Central memory CD4-positive, alpha-beta T cell (primary cell): ENCODE results near the gene AVPR2.

Source experiments
- DNase-seq: peaks from one replicate; pipeline ENCODE4 v3.0.0; 2022

Gene AVPR2

GRCh38 chrX:153934148-153934761 is 29.8 kb downstream of the AVPR2 start:
- DNase-seq = no peak

DNA sequence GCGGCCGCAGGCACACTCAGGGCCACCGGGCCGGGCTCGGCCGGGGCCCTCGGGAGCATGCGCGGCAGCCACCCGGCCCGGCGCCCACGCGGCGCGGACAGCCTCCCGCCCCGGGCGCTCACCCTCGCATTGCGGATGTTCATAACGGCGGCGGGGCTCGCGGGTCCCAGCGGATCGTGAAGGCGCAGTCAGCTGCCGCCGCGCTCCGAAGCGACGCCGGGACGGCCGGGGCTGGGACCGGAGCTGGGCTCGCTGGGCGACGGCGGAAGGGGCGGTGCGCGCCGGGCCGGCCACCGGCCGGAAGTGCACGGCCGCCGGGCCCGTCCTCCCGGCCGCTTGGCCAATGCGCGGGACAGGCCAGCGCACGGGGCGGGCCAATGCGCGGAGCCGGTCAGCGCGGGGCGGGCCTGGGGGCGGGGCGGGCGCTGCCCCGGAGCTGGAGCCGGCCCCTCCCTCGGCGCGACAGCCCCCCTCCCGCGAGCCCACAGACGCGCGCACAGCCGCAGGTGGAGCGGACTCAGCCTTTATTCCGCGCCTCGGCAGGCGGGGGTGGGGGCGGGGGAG is 30.4 kb downstream of the AVPR2 start, which contains the start of gene NAA10:
NAA10 (minus strand) TSS at position 276 of the 564 bp plus-strand sequence; CDS start at position 143, 133 bp downstream.
- peak; percentile 35 for DNase-seq

- DNase-seq = no peak
These were observed 30.9 kb downstream of the AVPR2 start for GRCh38 chrX:153935326-153935851.

DNA sequence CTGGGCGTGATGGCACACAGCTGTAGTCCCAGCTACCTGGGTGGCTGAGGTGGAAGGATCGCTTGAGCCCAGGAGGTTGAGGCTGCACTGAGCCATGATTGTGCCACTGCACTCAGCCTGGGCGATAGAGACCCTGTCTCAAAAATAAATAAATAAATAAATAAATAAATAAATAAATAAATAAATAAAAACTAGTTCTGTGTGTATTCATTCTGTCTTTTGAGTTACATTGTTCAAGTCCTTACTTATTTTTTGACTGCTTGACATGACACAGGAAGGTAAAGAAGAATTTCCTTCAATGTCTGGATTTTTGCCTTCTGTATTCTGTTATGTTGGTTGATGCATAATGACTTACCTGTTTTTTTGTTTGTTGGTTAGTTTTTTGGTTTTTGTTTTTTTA is 32.6 kb downstream of the AVPR2 start:
- DNase-seq = no peak

DNA sequence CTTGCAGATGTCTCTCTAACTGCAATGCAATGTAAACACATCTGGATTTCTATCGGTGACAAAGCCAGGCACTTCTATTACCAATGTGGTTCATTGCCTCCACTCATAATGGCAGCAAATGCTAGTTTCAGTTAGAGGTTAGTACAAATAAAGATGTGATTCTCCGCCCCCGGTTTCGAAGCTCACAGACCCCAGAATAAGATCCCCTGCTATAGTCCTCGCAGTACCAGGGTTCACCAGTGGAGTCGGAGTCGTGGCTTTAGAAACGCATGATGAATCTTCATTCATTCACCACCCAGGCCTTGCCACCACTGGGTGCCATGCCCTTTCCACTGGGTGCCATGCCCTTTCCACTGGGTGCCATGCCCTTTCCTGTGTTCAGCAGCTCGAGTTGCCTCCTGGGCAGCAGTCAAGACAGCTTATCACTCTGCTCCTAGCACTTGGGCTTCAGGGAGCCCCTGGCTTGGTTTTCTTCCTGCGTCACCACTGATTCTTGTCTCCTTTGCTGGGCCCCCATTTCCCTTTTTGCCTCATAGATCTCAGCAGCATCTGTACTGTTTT is 33.8 kb downstream of the AVPR2 start:
- DNase-seq = no peak

- DNase-seq = no peak
These were observed 35.1 kb downstream of the AVPR2 start for GRCh38 chrX:153939573-153939972.

GRCh38 chrX:153941336-153942252 is 37.1 kb downstream of the AVPR2 start:
- DNase-seq = no peak

GRCh38 chrX:153944140-153944799 is 39.8 kb downstream of the AVPR2 start, which contains the start of gene RENBP:
Gene RENBP, minus strand, starts transcription at chrX:153944643. Its CDS starts 33 bp downstream, at chrX:153944610.
- DNase-seq = no peak

GRCh38 chrX:153944800-153945150 is 40.3 kb downstream of the AVPR2 start:
- DNase-seq = no peak

GRCh38 chrX:153945956-153946943 is 41.8 kb downstream of the AVPR2 start:
- no peak for DNase-seq

GRCh38 chrX:153947009-153947769 is 42.7 kb downstream of the AVPR2 start:
- DNase-seq = peak; percentile 77

- DNase-seq = no peak
These were observed 43.6 kb downstream of the AVPR2 start for GRCh38 chrX:153948002-153948466.

DNA sequence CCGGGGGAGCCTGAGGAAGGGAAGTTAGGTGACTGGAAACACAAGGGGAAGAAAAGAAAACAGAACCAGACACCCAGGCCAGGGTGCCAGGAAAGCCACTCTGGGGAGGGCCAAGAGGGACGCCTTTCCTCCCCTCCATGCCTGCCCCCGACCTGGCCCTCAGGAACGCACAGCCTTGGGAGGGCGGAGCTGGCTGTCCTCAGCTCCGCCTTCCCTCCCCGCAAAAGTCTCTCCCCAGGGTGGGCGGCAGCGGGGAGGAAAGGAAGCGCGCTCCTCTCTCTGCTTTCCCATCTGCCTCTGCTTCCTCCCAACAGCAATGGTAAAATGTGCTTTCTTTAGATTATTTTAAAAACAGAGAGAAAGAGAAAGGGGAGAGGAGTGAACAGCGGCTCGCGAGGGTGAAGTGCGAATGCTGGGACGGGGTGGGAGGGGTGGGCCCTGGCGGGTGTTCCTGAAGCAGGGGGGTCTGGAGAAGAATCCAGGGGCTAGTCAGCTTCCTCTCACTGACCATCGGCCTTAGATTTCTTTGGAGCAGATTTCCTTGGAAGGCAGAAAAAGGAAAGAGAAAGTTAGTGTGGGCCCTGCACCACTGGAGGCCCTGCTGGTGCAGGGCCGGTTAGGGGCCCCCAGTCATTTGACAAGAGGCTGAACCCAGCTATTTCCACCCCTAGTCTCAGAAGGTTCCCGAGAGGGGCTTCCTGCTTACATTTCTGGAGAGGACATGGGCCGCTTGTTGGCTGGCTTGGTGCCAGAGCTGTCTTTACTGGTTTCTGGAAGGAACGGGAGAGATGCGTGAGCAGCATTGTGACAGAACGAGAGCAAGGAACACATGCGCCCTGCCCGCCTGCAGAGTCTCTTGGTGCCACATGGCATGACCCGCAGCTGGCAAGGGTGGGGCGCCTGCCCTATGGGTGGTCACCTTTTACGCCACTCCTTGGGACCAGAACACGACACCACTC is 44.7 kb downstream of the AVPR2 start:
- no peak for DNase-seq

- DNase-seq = no peak
These were observed 45.7 kb downstream of the AVPR2 start for GRCh38 chrX:153950127-153950526.

GRCh38 chrX:153951683-153952372 is 47.4 kb downstream of the AVPR2 start:
- DNase-seq = no peak

- no peak for DNase-seq
These were observed 48.0 kb downstream of the AVPR2 start for GRCh38 chrX:153952373-153953026.

- DNase-seq = peak; percentile 73
These were observed 48.9 kb downstream of the AVPR2 start for GRCh38 chrX:153953342-153953830.
